ENCODE data around the gene PSEN2. TPM values are rescaled to one million over a fixed set of nuclear protein-coding genes. Genes with fewer than 3 reads are reported as not detected.

PSEN2 gene
- total RNA-seq, 3 donors from 2014 or later = 3.6 to 4.9 (median 4.9) TPM

GRCh38 chr1:226939438-226940028 lies 69.1 kb downstream of the PSEN2 start:
- peaks cover 8% of the 10 kb centered on the region for H3K36me3 Mint-ChIP-seq (ENCODE audit: insufficient read depth)
- ATAC-seq (peak; percentile 27 to 38), DNase-seq (peak; percentile 50)
- H3K4me1 Mint-ChIP-seq (ENCODE audit: low read depth) = peaks cover 45% of the 10 kb centered on the region
- H3K4me3 Mint-ChIP-seq = peak overlapping the region; percentile 89
- no peaks in the 10 kb centered on the region for H3K27me3 Mint-ChIP-seq (ENCODE audit: low read depth)
- H3K9me3 Mint-ChIP-seq = peaks cover 11% of the 10 kb centered on the region

GRCh38 chr1:226940029-226940805 lies 69.8 kb downstream of the PSEN2 start, which contains the start of gene COQ8A:
Gene COQ8A, plus strand, starts transcription at chr1:226940294. Its CDS starts 21,092 bp downstream, at chr1:226961386.
- H3K27me3 Mint-ChIP-seq (ENCODE audit: low read depth) = no peaks in the 10 kb centered on the region
- peak within 1 kb of the TSS; percentile 89 for H3K4me3 Mint-ChIP-seq
- peaks cover 4% of the 10 kb centered on the region for H3K9me3 Mint-ChIP-seq

GRCh38 chr1:226940806-226941067 lies 70.3 kb downstream of the PSEN2 start:
- Mint-ChIP-seq H3K4me1 (ENCODE audit: low read depth) (peaks cover 49% of the 10 kb centered on the region), H3K4me3 (peak overlapping the region; percentile 89)
- no peak for ATAC-seq

More at GRCh38 chr1:226940029-226940805, 69.8 kb downstream of the PSEN2 start, which contains the start of gene COQ8A:
- H3K36me3 Mint-ChIP-seq (ENCODE audit: insufficient read depth) = peaks cover 2% of the 10 kb centered on the region
- ATAC-seq = peak; percentile 95 to 96
- peaks cover 48% of the 10 kb centered on the region for H3K4me1 Mint-ChIP-seq (ENCODE audit: low read depth)
- DNase-seq = peak; percentile 98

GRCh38 chr1:226942392-226942791 lies 72.0 kb downstream of the PSEN2 start:
- H3K4me3 Mint-ChIP-seq = no peak overlapping the region
- H3K36me3 Mint-ChIP-seq (ENCODE audit: insufficient read depth) = peaks cover 4% of the 10 kb centered on the region
- no peak for ATAC-seq
- DNase-seq = no peak
- peaks cover 57% of the 10 kb centered on the region for H3K4me1 Mint-ChIP-seq (ENCODE audit: low read depth)
- H3K9me3 Mint-ChIP-seq = no peaks in the 10 kb centered on the region
- H3K27me3 Mint-ChIP-seq (ENCODE audit: low read depth) = no peaks in the 10 kb centered on the region

More at GRCh38 chr1:226940806-226941067, 70.3 kb downstream of the PSEN2 start:
- no peak for DNase-seq
- Mint-ChIP-seq H3K27me3 (ENCODE audit: low read depth) (no peaks in the 10 kb centered on the region), H3K36me3 (ENCODE audit: insufficient read depth) (peaks cover 2% of the 10 kb centered on the region), H3K9me3 (no peaks in the 10 kb centered on the region)

- peaks cover 4% of the 10 kb centered on the region for H3K36me3 Mint-ChIP-seq (ENCODE audit: insufficient read depth)
- no peak for DNase-seq
- H3K4me3 Mint-ChIP-seq = no peak overlapping the region
- peaks cover 2% of the 10 kb centered on the region for H3K9me3 Mint-ChIP-seq
- H3K4me1 Mint-ChIP-seq (ENCODE audit: low read depth) = peaks cover 56% of the 10 kb centered on the region
- ATAC-seq = no peak
- no peaks in the 10 kb centered on the region for H3K27me3 Mint-ChIP-seq (ENCODE audit: low read depth)
Measured at GRCh38 chr1:226943156-226943555, 72.7 kb downstream of the PSEN2 start.

- DNase-seq = no peak
- Mint-ChIP-seq H3K9me3 (peaks cover 4% of the 10 kb centered on the region), H3K27me3 (ENCODE audit: low read depth) (no peaks in the 10 kb centered on the region), H3K4me3 (no peak overlapping the region), H3K36me3 (ENCODE audit: insufficient read depth) (peaks cover 6% of the 10 kb centered on the region), H3K4me1 (ENCODE audit: low read depth) (peaks cover 53% of the 10 kb centered on the region)
- no peak for ATAC-seq
Measured at GRCh38 chr1:226943927-226944326, 73.5 kb downstream of the PSEN2 start.

GRCh38 chr1:226945106-226945857 lies 74.9 kb downstream of the PSEN2 start:
- Mint-ChIP-seq H3K27me3 (ENCODE audit: low read depth) (no peaks in the 10 kb centered on the region), H3K9me3 (peaks cover 4% of the 10 kb centered on the region), H3K4me1 (ENCODE audit: low read depth) (peaks cover 57% of the 10 kb centered on the region), H3K36me3 (ENCODE audit: insufficient read depth) (peaks cover 10% of the 10 kb centered on the region), H3K4me3 (no peak overlapping the region)
- no peak for ATAC-seq
- DNase-seq = no peak

Other genes starting within 250 kb of the PSEN2 start
- 10 to 100 TPM; 26.2 to 28.3 (median 27.7) TPM for gene ITPKB, start 131.3 kb upstream of the PSEN2 start, total RNA-seq
- gene COQ8A, start 69.7 kb downstream of the PSEN2 start, total RNA-seq = 10 to 100 TPM; 25.4 to 31.3 (median 31.0) TPM

All from activated T-cell treated with anti-CD3 and anti-CD28 coated beads, Interleukin-2, amount 50 U/mL, for 4 hours (primary cell).